ENCODE results near the gene DGKI. TPM values are rescaled to one million over a fixed set of nuclear protein-coding genes. Genes with fewer than 3 reads are reported as not detected.

DGKI gene
- total and polyA plus RNA-seq, 4 donors, result 0.01 to 0.37 (median 0.31) TPM

GRCh38 chr7:137443616-137444015, 403.2 kb downstream of the DGKI start:
- no peak for DNase-seq (ENCODE audit: low spot score)
- 55% methylated on average over 2 of the region's 2 CpGs for WGBS
- no peaks in the 10 kb centered on the region for H3K27me3 ChIP-seq (ENCODE audit: control insufficient read depth in 4 of 4, insufficient read depth in 4 of 4, low read length in 3 of 4)
- no peaks in the 10 kb centered on the region for H3K9me3 ChIP-seq (ENCODE audit: control insufficient read depth in 4 of 4, low read length in 3 of 4)
- no peak for TF ChIP-seq RXRA (IDR thresholded peaks at IDR 0.05)
- TF ChIP-seq RAD21 (IDR thresholded peaks at IDR 0.05), result no peak
- no peak for TF ChIP-seq TAF1 (conservative IDR thresholded peaks at IDR 0.05)
- TF ChIP-seq, protein P1, sequence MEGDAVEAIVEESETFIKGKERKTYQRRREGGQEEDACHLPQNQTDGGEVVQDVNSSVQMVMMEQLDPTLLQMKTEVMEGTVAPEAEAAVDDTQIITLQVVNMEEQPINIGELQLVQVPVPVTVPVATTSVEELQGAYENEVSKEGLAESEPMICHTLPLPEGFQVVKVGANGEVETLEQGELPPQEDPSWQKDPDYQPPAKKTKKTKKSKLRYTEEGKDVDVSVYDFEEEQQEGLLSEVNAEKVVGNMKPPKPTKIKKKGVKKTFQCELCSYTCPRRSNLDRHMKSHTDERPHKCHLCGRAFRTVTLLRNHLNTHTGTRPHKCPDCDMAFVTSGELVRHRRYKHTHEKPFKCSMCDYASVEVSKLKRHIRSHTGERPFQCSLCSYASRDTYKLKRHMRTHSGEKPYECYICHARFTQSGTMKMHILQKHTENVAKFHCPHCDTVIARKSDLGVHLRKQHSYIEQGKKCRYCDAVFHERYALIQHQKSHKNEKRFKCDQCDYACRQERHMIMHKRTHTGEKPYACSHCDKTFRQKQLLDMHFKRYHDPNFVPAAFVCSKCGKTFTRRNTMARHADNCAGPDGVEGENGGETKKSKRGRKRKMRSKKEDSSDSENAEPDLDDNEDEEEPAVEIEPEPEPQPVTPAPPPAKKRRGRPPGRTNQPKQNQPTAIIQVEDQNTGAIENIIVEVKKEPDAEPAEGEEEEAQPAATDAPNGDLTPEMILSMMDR (IDR thresholded peaks at IDR 0.05; ENCODE audit: low read depth, low read length, missing input control), result no peak
- TF ChIP-seq HNF4G (IDR thresholded peaks at IDR 0.05), result no peak
- no peak for TF ChIP-seq HNF4A (conservative IDR thresholded peaks at IDR 0.05)
- TF ChIP-seq FOXA2 (IDR thresholded peaks at IDR 0.05), result no peak
- TF ChIP-seq ZBTB33 (IDR thresholded peaks at IDR 0.05), result no peak
- TF ChIP-seq GABPA (IDR thresholded peaks at IDR 0.05 in 1 of 2, conservative IDR thresholded peaks at IDR 0.05 in 1 of 2), result no peak
- no peak for TF ChIP-seq MAX (IDR thresholded peaks at IDR 0.05)
- TF ChIP-seq FOXA1 (IDR thresholded peaks at IDR 0.05), result no peak
- TF ChIP-seq NR2F2 (IDR thresholded peaks at IDR 0.05), result no peak
- TF ChIP-seq, protein P2, sequence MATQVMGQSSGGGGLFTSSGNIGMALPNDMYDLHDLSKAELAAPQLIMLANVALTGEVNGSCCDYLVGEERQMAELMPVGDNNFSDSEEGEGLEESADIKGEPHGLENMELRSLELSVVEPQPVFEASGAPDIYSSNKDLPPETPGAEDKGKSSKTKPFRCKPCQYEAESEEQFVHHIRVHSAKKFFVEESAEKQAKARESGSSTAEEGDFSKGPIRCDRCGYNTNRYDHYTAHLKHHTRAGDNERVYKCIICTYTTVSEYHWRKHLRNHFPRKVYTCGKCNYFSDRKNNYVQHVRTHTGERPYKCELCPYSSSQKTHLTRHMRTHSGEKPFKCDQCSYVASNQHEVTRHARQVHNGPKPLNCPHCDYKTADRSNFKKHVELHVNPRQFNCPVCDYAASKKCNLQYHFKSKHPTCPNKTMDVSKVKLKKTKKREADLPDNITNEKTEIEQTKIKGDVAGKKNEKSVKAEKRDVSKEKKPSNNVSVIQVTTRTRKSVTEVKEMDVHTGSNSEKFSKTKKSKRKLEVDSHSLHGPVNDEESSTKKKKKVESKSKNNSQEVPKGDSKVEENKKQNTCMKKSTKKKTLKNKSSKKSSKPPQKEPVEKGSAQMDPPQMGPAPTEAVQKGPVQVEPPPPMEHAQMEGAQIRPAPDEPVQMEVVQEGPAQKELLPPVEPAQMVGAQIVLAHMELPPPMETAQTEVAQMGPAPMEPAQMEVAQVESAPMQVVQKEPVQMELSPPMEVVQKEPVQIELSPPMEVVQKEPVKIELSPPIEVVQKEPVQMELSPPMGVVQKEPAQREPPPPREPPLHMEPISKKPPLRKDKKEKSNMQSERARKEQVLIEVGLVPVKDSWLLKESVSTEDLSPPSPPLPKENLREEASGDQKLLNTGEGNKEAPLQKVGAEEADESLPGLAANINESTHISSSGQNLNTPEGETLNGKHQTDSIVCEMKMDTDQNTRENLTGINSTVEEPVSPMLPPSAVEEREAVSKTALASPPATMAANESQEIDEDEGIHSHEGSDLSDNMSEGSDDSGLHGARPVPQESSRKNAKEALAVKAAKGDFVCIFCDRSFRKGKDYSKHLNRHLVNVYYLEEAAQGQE (IDR thresholded peaks at IDR 0.05), result no peak
- TF ChIP-seq ATF3 (IDR thresholded peaks at IDR 0.05), result no peak
- TF ChIP-seq YY1 (IDR thresholded peaks at IDR 0.05), result no peak
- no peak for TF ChIP-seq SP1 (IDR thresholded peaks at IDR 0.05)
- TF ChIP-seq EGR1 (IDR thresholded peaks at IDR 0.05; ENCODE audit: low read depth in 2 of 2), result no peak
- no peak for TF ChIP-seq JUND (IDR thresholded peaks at IDR 0.05)
- no peak overlapping the region for H3K4me3 ChIP-seq (ENCODE audit: low read depth in 1 of 3, low read length in 3 of 3)
- H3K9ac ChIP-seq (ENCODE audit: low read depth in 1 of 2, low read length in 2 of 2), result no peak overlapping the region
- H3K27ac ChIP-seq (ENCODE audit: low read depth in 1 of 2, low read length in 2 of 2), result no peak overlapping the region
- H3K36me3 ChIP-seq (ENCODE audit: control insufficient read depth in 4 of 4, insufficient read depth in 3 of 4, low read depth in 1 of 4, low read length in 3 of 4), result no peaks in the 10 kb centered on the region
- no peaks in the 10 kb centered on the region for H3K4me1 ChIP-seq (ENCODE audit: control insufficient read depth in 4 of 4, insufficient read depth in 4 of 4, low read length in 3 of 4)
